Activated CD8-positive, alpha-beta memory T cell treated with anti-CD3 and anti-CD28 coated beads for 48 hours (primary cell): ENCODE measurements around the gene RTP1.
"Not testable (repeated sequence)": the region's sequence is repeated elsewhere in the genome, so short reads cannot be mapped to it uniquely, and the experiment has no call there.

ENCODE experiments used
- DNase-seq, 3 experiments: peaks; one replicate each; pipeline ENCODE4 v3.0.0-alpha.2; 2020; ENCODE audit warnings: low read depth in 2 of 3, low spot score in 2 of 3

The RTP1 gene

GRCh38 chr3:187238239-187238638 lies 41.0 kb downstream of the RTP1 start:
- DNase-seq: no peak

GRCh38 chr3:187238835-187239234 lies 41.5 kb downstream of the RTP1 start:
- not testable (repeated sequence) for DNase-seq

GRCh38 chr3:187242435-187242834 lies 45.1 kb downstream of the RTP1 start:
- no peak for DNase-seq

- no peak for DNase-seq
Observed at GRCh38 chr3:187242900-187243299, 45.6 kb downstream of the RTP1 start.

- DNase-seq: no peak
Observed at GRCh38 chr3:187243933-187244524, 46.7 kb downstream of the RTP1 start.

- DNase-seq: no peak
Observed at GRCh38 chr3:187247398-187247797, 50.1 kb downstream of the RTP1 start.
